Keratinocyte (primary cell): Measurements from ENCODE around the gene FES. TPM values are rescaled to one million over a fixed set of nuclear protein-coding genes. Genes with fewer than 3 reads are reported as not detected.

ENCODE experiments used
- DNase-seq: peaks from one replicate; pipeline ENCODE4 v3.0.0-alpha.2; 2011; ENCODE audit warnings: low read depth, missing footprints, low spot score
- FAIRE-seq: peaks from 2 replicates; lab custom pipeline; 2011; peaks lifted over from hg19 to GRCh38; lab: Jason Lieb, UNC
- H2AFZ ChIP-seq: 2 replicates; pipeline ENCODE4 v1.6.0; 2012; ENCODE audit warnings: low read length, control low read depth, inconsistent platforms; ENCODE audit not compliant: control insufficient read depth
- H3K27ac ChIP-seq: 2 replicates; pipeline ENCODE4 v1.5.1; 2011; ENCODE audit warnings: low read length; ENCODE audit not compliant: control insufficient read depth, insufficient read depth
- H3K27me3 ChIP-seq: 3 replicates; pipeline ENCODE4 v1.6.0; 2011; ENCODE audit warnings: low read length; ENCODE audit not compliant: control insufficient read depth, insufficient read depth; ENCODE audit errors: extremely low read depth
- H3K36me3 ChIP-seq, 2 experiments: 2 replicates in 1 of 2; 3 replicates in 1 of 2; pipeline ENCODE4 v1.5.1; 2011; ENCODE audit warnings: low read length in 2 of 2, mild to moderate bottlenecking in 1 of 2; ENCODE audit not compliant: control insufficient read depth in 2 of 2, insufficient read depth in 2 of 2; ENCODE audit errors: extremely low read depth in 1 of 2
- H3K4me1 ChIP-seq: 3 replicates; pipeline ENCODE4 v1.5.1; 2011; ENCODE audit warnings: low read length; ENCODE audit not compliant: control insufficient read depth, insufficient read depth; ENCODE audit errors: extremely low read depth
- H3K4me2 ChIP-seq: 3 replicates; pipeline ENCODE4 v1.6.0; 2011; ENCODE audit warnings: low read depth, low read length; ENCODE audit not compliant: control insufficient read depth, insufficient read depth; ENCODE audit errors: extremely low read depth
- H3K4me3 ChIP-seq, 3 experiments: fragments of 200-600 bp in 1 of 3; sonication (generic) in 1 of 3; 2 replicates in 2 of 3; 3 replicates in 1 of 3; pipeline ENCODE4 v1.5.1; 2011 to 2016; ENCODE audit warnings: low read length in 3 of 3, mild to moderate bottlenecking in 3 of 3, control low read depth in 2 of 3, inconsistent platforms in 1 of 3, low read depth in 1 of 3, mixed read lengths in 1 of 3, mixed run types in 1 of 3, moderate library complexity in 1 of 3; ENCODE audit not compliant: control insufficient read depth in 2 of 3, insufficient read depth in 2 of 3; ENCODE audit errors: extremely low read depth in 1 of 3
- H3K79me2 ChIP-seq: 2 replicates; pipeline ENCODE4 v1.6.0; 2012; ENCODE audit warnings: low read length; ENCODE audit not compliant: control insufficient read depth, insufficient read depth
- H3K9ac ChIP-seq: 3 replicates; pipeline ENCODE4 v1.6.0; 2011; ENCODE audit warnings: low read length; ENCODE audit not compliant: control insufficient read depth, insufficient read depth; ENCODE audit errors: extremely low read depth
- H3K9me1 ChIP-seq: 3 replicates; pipeline ENCODE4 v1.6.0; 2011; ENCODE audit warnings: low read length; ENCODE audit not compliant: control insufficient read depth, insufficient read depth; ENCODE audit errors: extremely low read depth
- H3K9me3 ChIP-seq: 2 replicates; pipeline ENCODE4 v1.5.1; 2012; ENCODE audit warnings: low read depth, low read length; ENCODE audit not compliant: control insufficient read depth
- H4K20me1 ChIP-seq: 3 replicates; pipeline ENCODE4 v1.6.0; 2011; ENCODE audit warnings: low read length; ENCODE audit not compliant: control insufficient read depth, insufficient read depth; ENCODE audit errors: extremely low read depth
- EZH2 ChIP-seq: IDR thresholded peaks from one replicate; pipeline ENCODE4 v1.6.1; 2012; ENCODE audit warnings: inconsistent platforms, mild to moderate bottlenecking, low read length, moderate library complexity
- dilution Hi-C: fragments of 300-500 bp; cut with MboI; formaldehyde crosslinking; loops from one replicate; pipeline ENCODE4 v1.7.0; 2020; ENCODE audit warnings: low sequenced_read_pairs; ENCODE audit not compliant: extremely low pct_ligation_motif_present
- polyA plus RNA-seq, 5 experiments: library from polyadenylated mRNA; depleted of rRNA in 3 of 5; stranded (reverse) in 3 of 5; stranded (forward) in 1 of 5; unstranded in 1 of 5; fragments of >200 nt; gene quantifications; 1 replicate in 1 of 5; 2 replicates in 3 of 5; 3 replicates in 1 of 5; pipeline versions ENCODE4 v1.2.1 to v1.2.3, GENCODE V29; 2011 to 2012; ENCODE audit warnings: missing spikeins in 2 of 5, low read depth in 1 of 5, low replicate concordance in 1 of 5
- TF ChIP-seq, protein P1 (sequence below), 3 experiments: IDR thresholded peaks in 1 of 3; conservative IDR thresholded peaks in 1 of 3; optimal IDR thresholded peaks in 1 of 3; 2 replicates in 2 of 3; 3 replicates in 1 of 3; pipeline versions ENCODE3 to v1.5.1; 2011; ENCODE audit warnings: low read length in 3 of 3, mild to moderate bottlenecking in 3 of 3, moderate library complexity in 2 of 3, control low read depth in 1 of 3, inconsistent platforms in 1 of 3; ENCODE audit not compliant: insufficient read depth in 2 of 3; ENCODE audit errors: extremely low read depth in 1 of 3

FES gene
- polyA plus RNA-seq, 1 donor (not counting 4 experiments of a cell fraction or from before 2014, with no cell fraction given) = 0.34 TPM

DNA sequence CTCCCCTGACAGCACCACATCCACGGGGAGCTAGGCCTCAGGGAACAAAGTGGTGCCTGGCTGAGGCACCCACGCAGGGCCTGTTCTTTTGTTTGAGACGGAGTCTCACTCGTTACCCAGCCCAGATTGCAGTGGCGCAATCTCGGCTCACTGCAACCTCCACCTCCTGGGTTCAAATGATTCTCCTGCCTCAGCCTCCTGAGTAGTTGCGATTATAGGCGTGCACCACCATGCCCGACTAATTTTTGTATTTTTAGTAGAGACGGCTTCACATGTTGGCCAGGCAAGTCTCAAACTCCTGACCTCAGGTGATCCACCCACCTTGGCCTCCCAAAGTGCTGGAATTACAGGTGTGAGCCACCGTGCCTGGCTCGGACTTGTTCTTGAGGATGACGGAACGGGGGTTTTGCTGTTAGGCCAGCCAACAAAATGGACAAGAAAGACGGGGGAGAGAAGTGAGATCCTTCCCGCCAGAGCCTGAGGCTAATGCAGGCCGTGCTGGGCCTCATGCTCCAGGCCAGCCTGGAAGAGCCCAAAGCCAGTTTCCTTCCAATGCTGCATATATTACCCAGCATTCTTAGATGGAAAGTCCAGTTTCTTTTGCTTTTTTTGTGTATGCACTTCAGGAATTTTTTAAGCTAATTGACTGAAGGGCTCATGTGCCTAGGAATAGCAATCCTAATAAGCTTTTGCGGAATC is 44.0 kb upstream of the FES start:
- H2AFZ ChIP-seq = no peak overlapping the region
- no peak for DNase-seq
- no peaks in the 10 kb centered on the region for H3K9me1 ChIP-seq
- dilution Hi-C loops = no loop called here
- no peak for FAIRE-seq
- peaks cover 13% of the 10 kb centered on the region for H3K4me1 ChIP-seq
- no peaks in the 10 kb centered on the region for H3K79me2 ChIP-seq
- no peak overlapping the region for H3K4me3 ChIP-seq
- TF ChIP-seq EZH2 = no peak
- TF ChIP-seq, protein P1, sequence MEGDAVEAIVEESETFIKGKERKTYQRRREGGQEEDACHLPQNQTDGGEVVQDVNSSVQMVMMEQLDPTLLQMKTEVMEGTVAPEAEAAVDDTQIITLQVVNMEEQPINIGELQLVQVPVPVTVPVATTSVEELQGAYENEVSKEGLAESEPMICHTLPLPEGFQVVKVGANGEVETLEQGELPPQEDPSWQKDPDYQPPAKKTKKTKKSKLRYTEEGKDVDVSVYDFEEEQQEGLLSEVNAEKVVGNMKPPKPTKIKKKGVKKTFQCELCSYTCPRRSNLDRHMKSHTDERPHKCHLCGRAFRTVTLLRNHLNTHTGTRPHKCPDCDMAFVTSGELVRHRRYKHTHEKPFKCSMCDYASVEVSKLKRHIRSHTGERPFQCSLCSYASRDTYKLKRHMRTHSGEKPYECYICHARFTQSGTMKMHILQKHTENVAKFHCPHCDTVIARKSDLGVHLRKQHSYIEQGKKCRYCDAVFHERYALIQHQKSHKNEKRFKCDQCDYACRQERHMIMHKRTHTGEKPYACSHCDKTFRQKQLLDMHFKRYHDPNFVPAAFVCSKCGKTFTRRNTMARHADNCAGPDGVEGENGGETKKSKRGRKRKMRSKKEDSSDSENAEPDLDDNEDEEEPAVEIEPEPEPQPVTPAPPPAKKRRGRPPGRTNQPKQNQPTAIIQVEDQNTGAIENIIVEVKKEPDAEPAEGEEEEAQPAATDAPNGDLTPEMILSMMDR (optimal IDR thresholded peaks at IDR 0.05 in 1 of 3, IDR thresholded peaks at IDR 0.05 in 1 of 3, conservative IDR thresholded peaks at IDR 0.05 in 1 of 3; ENCODE audit: extremely low read depth in 1 of 3, insufficient read depth in 2 of 3, low read length in 3 of 3) = no peak
- H3K27ac ChIP-seq = no peak overlapping the region
- no peaks in the 10 kb centered on the region for H3K36me3 ChIP-seq
- H3K4me2 ChIP-seq = no peak overlapping the region
- no peaks in the 10 kb centered on the region for H3K27me3 ChIP-seq
- H3K9ac ChIP-seq = no peak overlapping the region
- H4K20me1 ChIP-seq = no peaks in the 10 kb centered on the region
- H3K9me3 ChIP-seq = no peaks in the 10 kb centered on the region

DNA sequence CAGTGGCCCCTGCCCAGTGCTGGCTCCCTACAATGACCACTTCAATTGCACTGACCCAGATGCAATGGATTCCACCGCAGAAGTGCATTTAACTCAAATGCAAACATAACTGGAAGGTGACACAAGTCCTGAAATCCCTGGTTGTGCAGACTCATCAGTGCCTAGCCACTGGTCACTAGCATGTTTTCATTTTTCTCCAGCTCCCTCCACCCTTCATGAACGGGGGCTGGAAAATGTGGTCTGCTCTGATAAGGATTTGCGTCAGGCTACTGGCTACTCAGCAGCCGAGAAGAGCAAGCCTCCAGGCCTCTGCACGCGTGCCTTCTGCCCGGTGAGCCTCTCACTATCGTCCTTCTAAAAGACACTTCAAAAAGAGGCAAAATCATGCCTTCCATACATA is 43.4 kb upstream of the FES start:
- Histone ChIP-seq H3K27me3 (no peaks in the 10 kb centered on the region), H3K4me1 (peaks cover 16% of the 10 kb centered on the region), H3K4me3 (no peak overlapping the region), H3K36me3 (no peaks in the 10 kb centered on the region), H2AFZ (no peak overlapping the region), H3K27ac (no peak overlapping the region), H4K20me1 (no peaks in the 10 kb centered on the region), H3K9ac (no peak overlapping the region), H3K9me1 (no peaks in the 10 kb centered on the region), H3K4me2 (no peak overlapping the region), H3K9me3 (no peaks in the 10 kb centered on the region), H3K79me2 (no peaks in the 10 kb centered on the region)
- DNase-seq = no peak
- dilution Hi-C loops = no loop called here
- FAIRE-seq = no peak
- TF ChIP-seq EZH2 = no peak
- TF ChIP-seq, protein P1 (optimal IDR thresholded peaks at IDR 0.05 in 1 of 3, IDR thresholded peaks at IDR 0.05 in 1 of 3, conservative IDR thresholded peaks at IDR 0.05 in 1 of 3; ENCODE audit: extremely low read depth in 1 of 3, insufficient read depth in 2 of 3, low read length in 3 of 3) = no peak
